ENCODE results near the gene NBEAL2.

NBEAL2 gene

DNA sequence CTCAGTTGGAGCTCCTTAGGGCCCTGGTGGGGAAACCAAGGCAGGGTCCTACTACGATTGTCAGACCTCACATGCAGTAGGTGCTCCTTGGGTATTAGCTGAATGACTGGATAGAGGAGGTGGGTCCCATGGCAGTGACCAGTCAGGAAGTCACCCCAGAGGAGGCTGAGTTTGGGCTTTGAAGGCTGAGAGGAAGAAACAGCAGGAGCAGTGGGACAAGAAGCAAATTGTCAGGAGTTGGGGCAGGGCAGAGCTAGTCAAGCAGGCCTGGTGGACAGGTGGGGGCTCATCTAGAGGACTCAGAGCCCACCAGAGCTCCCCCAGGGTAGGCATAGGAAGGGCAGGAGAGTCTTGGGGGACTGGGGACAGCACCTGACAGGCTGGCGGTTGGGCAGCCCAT is 3.1 kb downstream of the NBEAL2 start (continued):
- TF ChIP-seq, protein P1, sequence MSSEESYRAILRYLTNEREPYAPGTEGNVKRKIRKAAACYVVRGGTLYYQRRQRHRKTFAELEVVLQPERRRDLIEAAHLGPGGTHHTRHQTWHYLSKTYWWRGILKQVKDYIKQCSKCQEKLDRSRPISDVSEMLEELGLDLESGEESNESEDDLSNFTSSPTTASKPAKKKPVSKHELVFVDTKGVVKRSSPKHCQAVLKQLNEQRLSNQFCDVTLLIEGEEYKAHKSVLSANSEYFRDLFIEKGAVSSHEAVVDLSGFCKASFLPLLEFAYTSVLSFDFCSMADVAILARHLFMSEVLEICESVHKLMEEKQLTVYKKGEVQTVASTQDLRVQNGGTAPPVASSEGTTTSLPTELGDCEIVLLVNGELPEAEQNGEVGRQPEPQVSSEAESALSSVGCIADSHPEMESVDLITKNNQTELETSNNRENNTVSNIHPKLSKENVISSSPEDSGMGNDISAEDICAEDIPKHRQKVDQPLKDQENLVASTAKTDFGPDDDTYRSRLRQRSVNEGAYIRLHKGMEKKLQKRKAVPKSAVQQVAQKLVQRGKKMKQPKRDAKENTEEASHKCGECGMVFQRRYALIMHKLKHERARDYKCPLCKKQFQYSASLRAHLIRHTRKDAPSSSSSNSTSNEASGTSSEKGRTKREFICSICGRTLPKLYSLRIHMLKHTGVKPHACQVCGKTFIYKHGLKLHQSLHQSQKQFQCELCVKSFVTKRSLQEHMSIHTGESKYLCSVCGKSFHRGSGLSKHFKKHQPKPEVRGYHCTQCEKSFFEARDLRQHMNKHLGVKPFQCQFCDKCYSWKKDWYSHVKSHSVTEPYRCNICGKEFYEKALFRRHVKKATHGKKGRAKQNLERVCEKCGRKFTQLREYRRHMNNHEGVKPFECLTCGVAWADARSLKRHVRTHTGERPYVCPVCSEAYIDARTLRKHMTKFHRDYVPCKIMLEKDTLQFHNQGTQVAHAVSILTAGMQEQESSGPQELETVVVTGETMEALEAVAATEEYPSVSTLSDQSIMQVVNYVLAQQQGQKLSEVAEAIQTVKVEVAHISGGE (tag by site-specific recombination; conservative IDR thresholded peaks at IDR 0.05; ENCODE audit: low read depth) = no peak
- TF ChIP-seq ZNF701 (tag by site-specific recombination; IDR thresholded peaks at IDR 0.05) = no peak
- TF ChIP-seq, protein P2, sequence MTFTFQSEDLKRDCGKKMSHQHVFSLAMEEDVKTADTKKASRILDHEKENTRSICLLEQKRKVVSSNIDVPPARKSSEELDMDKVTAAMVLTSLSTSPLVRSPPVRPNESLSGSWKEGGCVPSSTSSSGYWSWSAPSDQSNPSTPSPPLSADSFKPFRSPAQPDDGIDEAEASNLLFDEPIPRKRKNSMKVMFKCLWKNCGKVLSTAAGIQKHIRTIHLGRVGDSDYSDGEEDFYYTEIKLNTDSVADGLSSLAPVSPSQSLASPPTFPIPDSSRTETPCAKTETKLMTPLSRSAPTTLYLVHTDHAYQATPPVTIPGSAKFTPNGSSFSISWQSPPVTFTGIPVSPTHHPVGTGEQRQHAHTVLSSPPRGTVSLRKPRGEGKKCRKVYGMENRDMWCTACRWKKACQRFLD (tag by site-specific recombination; IDR thresholded peaks at IDR 0.05) = no peak
- no peak for TF ChIP-seq MEIS1 (CRISPR knock-in tag; IDR thresholded peaks at IDR 0.05; ENCODE audit: borderline replicate concordance)
- no peak for TF ChIP-seq PRDM1 (tag by site-specific recombination; IDR thresholded peaks at IDR 0.05)
- TF ChIP-seq ZNF10 (tag by site-specific recombination; IDR thresholded peaks at IDR 0.05) = no peak
- TF ChIP-seq ZNF501 (tag by site-specific recombination; IDR thresholded peaks at IDR 0.05) = no peak
- TF ChIP-seq ZNF555 (tag by site-specific recombination; conservative IDR thresholded peaks at IDR 0.05) = no peak
- TF ChIP-seq ZFP37 (tag by site-specific recombination; IDR thresholded peaks at IDR 0.05) = no peak

GRCh38 chr3:46984591-46985459 is 5.4 kb downstream of the NBEAL2 start:
- H3K4me3 ChIP-seq (ENCODE audit: low read depth, low read length) = no peak overlapping the region
- ChIA-PET POLR2A (no interaction called here), CTCF (interaction anchor here (1.2 kb wide), 1 partner anchor 49 kb away, joined by 3 read pairs; no protein-coding TSS in a partner anchor)
- no peaks in the 10 kb centered on the region for H3K9me3 ChIP-seq (ENCODE audit: control insufficient read depth, insufficient read depth, low read depth, low read length)
- peaks cover 0 to 12% of the 10 kb centered on the region in 2 experiments; a peak in 1 of 3 replicates for H3K36me3 ChIP-seq (ENCODE audit: control insufficient read depth in 2 of 2, insufficient read depth in 1 of 2, low read length in 2 of 2)
- no peak overlapping the region for H3K27ac ChIP-seq (ENCODE audit: extremely low read depth, low read depth, low read length)
- no peaks in the 10 kb centered on the region for H3K4me1 ChIP-seq (ENCODE audit: control insufficient read depth, insufficient read depth, low read length)
- TF ChIP-seq ZFP41 (tag by site-specific recombination; IDR thresholded peaks at IDR 0.05; ENCODE audit: borderline replicate concordance) (no peak), ZNF785 (tag by site-specific recombination; IDR thresholded peaks at IDR 0.05) (no peak), ZNF239 (tag by site-specific recombination; IDR thresholded peaks at IDR 0.05) (no peak), ZNF324 (tag by site-specific recombination; IDR thresholded peaks at IDR 0.05) (no peak), ZNF621 (tag by site-specific recombination; IDR thresholded peaks at IDR 0.05) (no peak), ZNF350 (tag by site-specific recombination; IDR thresholded peaks at IDR 0.05) (no peak), ZNF707 (tag by site-specific recombination; IDR thresholded peaks at IDR 0.05) (no peak), BCL11A (tag by site-specific recombination; IDR thresholded peaks at IDR 0.05; ENCODE audit: low read depth) (no peak), ZNF596 (tag by site-specific recombination; IDR thresholded peaks at IDR 0.05) (no peak), ZBTB7A (tag by site-specific recombination; IDR thresholded peaks at IDR 0.05; ENCODE audit: low read depth) (no peak), GLI2 (tag by site-specific recombination; IDR thresholded peaks at IDR 0.05; ENCODE audit: borderline replicate concordance, low read depth) (no peak), ZNF140 (tag by site-specific recombination; IDR thresholded peaks at IDR 0.05) (no peak)
- TF ChIP-seq, protein P3, sequence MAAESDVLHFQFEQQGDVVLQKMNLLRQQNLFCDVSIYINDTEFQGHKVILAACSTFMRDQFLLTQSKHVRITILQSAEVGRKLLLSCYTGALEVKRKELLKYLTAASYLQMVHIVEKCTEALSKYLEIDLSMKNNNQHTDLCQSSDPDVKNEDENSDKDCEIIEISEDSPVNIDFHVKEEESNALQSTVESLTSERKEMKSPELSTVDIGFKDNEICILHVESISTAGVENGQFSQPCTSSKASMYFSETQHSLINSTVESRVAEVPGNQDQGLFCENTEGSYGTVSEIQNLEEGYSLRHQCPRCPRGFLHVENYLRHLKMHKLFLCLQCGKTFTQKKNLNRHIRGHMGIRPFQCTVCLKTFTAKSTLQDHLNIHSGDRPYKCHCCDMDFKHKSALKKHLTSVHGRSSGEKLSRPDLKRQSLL (tag by site-specific recombination; IDR thresholded peaks at IDR 0.05) = no peak
- TF ChIP-seq, protein P4, sequence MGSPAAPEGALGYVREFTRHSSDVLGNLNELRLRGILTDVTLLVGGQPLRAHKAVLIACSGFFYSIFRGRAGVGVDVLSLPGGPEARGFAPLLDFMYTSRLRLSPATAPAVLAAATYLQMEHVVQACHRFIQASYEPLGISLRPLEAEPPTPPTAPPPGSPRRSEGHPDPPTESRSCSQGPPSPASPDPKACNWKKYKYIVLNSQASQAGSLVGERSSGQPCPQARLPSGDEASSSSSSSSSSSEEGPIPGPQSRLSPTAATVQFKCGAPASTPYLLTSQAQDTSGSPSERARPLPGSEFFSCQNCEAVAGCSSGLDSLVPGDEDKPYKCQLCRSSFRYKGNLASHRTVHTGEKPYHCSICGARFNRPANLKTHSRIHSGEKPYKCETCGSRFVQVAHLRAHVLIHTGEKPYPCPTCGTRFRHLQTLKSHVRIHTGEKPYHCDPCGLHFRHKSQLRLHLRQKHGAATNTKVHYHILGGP (tag by site-specific recombination; IDR thresholded peaks at IDR 0.05) = no peak

Data from HEK293 (cell line).